ENCODE data around the gene DNAH12. TPM values are rescaled to one million over a fixed set of nuclear protein-coding genes. Genes with fewer than 3 reads are reported as not detected.
A peak's percentile ranks its signal among the peaks of the same experiment; 100 is the strongest.

Gene DNAH12
- polyA plus RNA-seq, 3 donors, result 0.03 TPM; not detected in 2

- H3K4me1 Mint-ChIP-seq, result peaks cover 6% of the 10 kb centered on the region
- 100% methylated on average over 2 of the region's 5 CpGs for WGBS (ENCODE audit: insufficient coverage)
- H3K27me3 Mint-ChIP-seq (ENCODE audit: low read depth in 3 of 3), result no peaks in the 10 kb centered on the region
Measured at GRCh38 chr3:57385498-57385897, 158.6 kb downstream of the DNAH12 start.

GRCh38 chr3:57383838-57384237 is 160.3 kb downstream of the DNAH12 start:
- H3K4me2 ChIP-seq (replicated peaks; ENCODE audit: extremely low read depth, low read length, poor library complexity, severe bottlenecking), result no peak overlapping the region
- intact Hi-C loops (cut with micrococcal nuclease), result no loop called here
- no peaks in the 10 kb centered on the region for H3K4me1 ChIP-seq (ENCODE audit: control insufficient read depth in 1 of 2, insufficient read depth in 2 of 2, low read length in 2 of 2)
- H3K9ac ChIP-seq (ENCODE audit: insufficient read depth, low read length, poor library complexity, severe bottlenecking), result no peak overlapping the region
- H3K36me3 Mint-ChIP-seq, result no peaks in the 10 kb centered on the region
- H4K20me1 ChIP-seq (ENCODE audit: insufficient read depth, low read length), result no peaks in the 10 kb centered on the region
- H3K27ac ChIP-seq (ENCODE audit: low read depth in 1 of 2, low read length in 2 of 2), result no peak overlapping the region
- no peak overlapping the region for H3K27ac Mint-ChIP-seq
- H3K27me3 Mint-ChIP-seq (ENCODE audit: low read depth in 3 of 3), result no peaks in the 10 kb centered on the region
- no peak for TF ChIP-seq CTCF (IDR thresholded peaks at IDR 0.05)
- no peaks in the 10 kb centered on the region for H3K27me3 ChIP-seq (ENCODE audit: control insufficient read depth in 2 of 2, insufficient read depth in 2 of 2, low read length in 2 of 2)
- no peak overlapping the region for H3K4me3 Mint-ChIP-seq
- no peak for DNase-seq
- no peaks in the 10 kb centered on the region for H3K9me3 ChIP-seq (replicated peaks in 1 of 2; ENCODE audit: control insufficient read depth in 1 of 2, insufficient read depth in 1 of 2, low read length in 2 of 2)
- no peaks in the 10 kb centered on the region for H3K79me2 ChIP-seq (ENCODE audit: insufficient read depth, low read length)
- WGBS (ENCODE audit: insufficient coverage), result 100% methylated on average over 1 of the region's 2 CpGs
- H3K36me3 ChIP-seq (replicated peaks in 1 of 2; ENCODE audit: control insufficient read depth in 1 of 2, insufficient read depth in 2 of 2, low read length in 2 of 2), result no peaks in the 10 kb centered on the region
- peaks cover 6% of the 10 kb centered on the region for H3K4me1 Mint-ChIP-seq
- no peak overlapping the region for H2AFZ ChIP-seq (ENCODE audit: insufficient read depth, low read depth, low read length, poor library complexity, severe bottlenecking)
- no peaks in the 10 kb centered on the region for H3K9me3 Mint-ChIP-seq
- no peak overlapping the region for H3K4me3 ChIP-seq (replicated peaks in 1 of 3; ENCODE audit: low read depth in 2 of 3, low read length in 3 of 3)

More at GRCh38 chr3:57385498-57385897, 158.6 kb downstream of the DNAH12 start:
- Histone ChIP-seq H3K9me3 (replicated peaks in 1 of 2; ENCODE audit: control insufficient read depth in 1 of 2, insufficient read depth in 1 of 2, low read length in 2 of 2) (no peaks in the 10 kb centered on the region), H3K27me3 (ENCODE audit: control insufficient read depth in 2 of 2, insufficient read depth in 2 of 2, low read length in 2 of 2) (no peaks in the 10 kb centered on the region), H2AFZ (ENCODE audit: insufficient read depth, low read depth, low read length, poor library complexity, severe bottlenecking) (no peak overlapping the region), H3K9ac (ENCODE audit: insufficient read depth, low read length, poor library complexity, severe bottlenecking) (no peak overlapping the region), H4K20me1 (ENCODE audit: insufficient read depth, low read length) (no peaks in the 10 kb centered on the region), H3K4me1 (ENCODE audit: control insufficient read depth in 1 of 2, insufficient read depth in 2 of 2, low read length in 2 of 2) (no peaks in the 10 kb centered on the region), H3K36me3 (replicated peaks in 1 of 2; ENCODE audit: control insufficient read depth in 1 of 2, insufficient read depth in 2 of 2, low read length in 2 of 2) (no peaks in the 10 kb centered on the region), H3K4me2 (replicated peaks; ENCODE audit: extremely low read depth, low read length, poor library complexity, severe bottlenecking) (no peak overlapping the region), H3K79me2 (ENCODE audit: insufficient read depth, low read length) (no peaks in the 10 kb centered on the region), H3K27ac (ENCODE audit: low read depth in 1 of 2, low read length in 2 of 2) (no peak overlapping the region), H3K4me3 (replicated peaks in 1 of 3; ENCODE audit: low read depth in 2 of 3, low read length in 3 of 3) (no peak overlapping the region)
- no peaks in the 10 kb centered on the region for H3K36me3 Mint-ChIP-seq
- H3K4me3 Mint-ChIP-seq, result no peak overlapping the region
- no peaks in the 10 kb centered on the region for H3K9me3 Mint-ChIP-seq
- intact Hi-C loops (cut with micrococcal nuclease), result no loop called here
- DNase-seq, result no peak
- H3K27ac Mint-ChIP-seq, result peak overlapping the region in 1 of 7 donors; percentile 54
- TF ChIP-seq CTCF (IDR thresholded peaks at IDR 0.05), result no peak

Data from CD14-positive monocyte (primary cell).